Keratinocyte (primary cell): ENCODE results near the gene DDX5. TPM values are rescaled to one million over a fixed set of nuclear protein-coding genes. Genes with fewer than 3 reads are reported as not detected.

Source experiments
- DNase-seq: peaks from one replicate; pipeline ENCODE4 v3.0.0-alpha.2; 2011; ENCODE audit warnings: low read depth, missing footprints, low spot score
- FAIRE-seq: peaks from 2 replicates; lab custom pipeline; 2011; peaks lifted over from hg19 to GRCh38; lab: Jason Lieb, UNC
- H2AFZ ChIP-seq: 2 replicates; pipeline ENCODE4 v1.6.0; 2012; ENCODE audit warnings: low read length, control low read depth, inconsistent platforms; ENCODE audit not compliant: control insufficient read depth
- H3K27ac ChIP-seq: 2 replicates; pipeline ENCODE4 v1.5.1; 2011; ENCODE audit warnings: low read length; ENCODE audit not compliant: control insufficient read depth, insufficient read depth
- H3K27me3 ChIP-seq: 3 replicates; pipeline ENCODE4 v1.6.0; 2011; ENCODE audit warnings: low read length; ENCODE audit not compliant: control insufficient read depth, insufficient read depth; ENCODE audit errors: extremely low read depth
- H3K36me3 ChIP-seq, 2 experiments: 2 replicates in 1 of 2; 3 replicates in 1 of 2; pipeline ENCODE4 v1.5.1; 2011; ENCODE audit warnings: low read length in 2 of 2, mild to moderate bottlenecking in 1 of 2; ENCODE audit not compliant: control insufficient read depth in 2 of 2, insufficient read depth in 2 of 2; ENCODE audit errors: extremely low read depth in 1 of 2
- H3K4me1 ChIP-seq: 3 replicates; pipeline ENCODE4 v1.5.1; 2011; ENCODE audit warnings: low read length; ENCODE audit not compliant: control insufficient read depth, insufficient read depth; ENCODE audit errors: extremely low read depth
- H3K4me2 ChIP-seq: 3 replicates; pipeline ENCODE4 v1.6.0; 2011; ENCODE audit warnings: low read depth, low read length; ENCODE audit not compliant: control insufficient read depth, insufficient read depth; ENCODE audit errors: extremely low read depth
- H3K4me3 ChIP-seq, 3 experiments: fragments of 200-600 bp in 1 of 3; sonication (generic) in 1 of 3; 2 replicates in 2 of 3; 3 replicates in 1 of 3; pipeline ENCODE4 v1.5.1; 2011 to 2016; ENCODE audit warnings: low read length in 3 of 3, mild to moderate bottlenecking in 3 of 3, control low read depth in 2 of 3, inconsistent platforms in 1 of 3, low read depth in 1 of 3, mixed read lengths in 1 of 3, mixed run types in 1 of 3, moderate library complexity in 1 of 3; ENCODE audit not compliant: control insufficient read depth in 2 of 3, insufficient read depth in 2 of 3; ENCODE audit errors: extremely low read depth in 1 of 3
- H3K79me2 ChIP-seq: 2 replicates; pipeline ENCODE4 v1.6.0; 2012; ENCODE audit warnings: low read length; ENCODE audit not compliant: control insufficient read depth, insufficient read depth
- H3K9ac ChIP-seq: 3 replicates; pipeline ENCODE4 v1.6.0; 2011; ENCODE audit warnings: low read length; ENCODE audit not compliant: control insufficient read depth, insufficient read depth; ENCODE audit errors: extremely low read depth
- H3K9me1 ChIP-seq: 3 replicates; pipeline ENCODE4 v1.6.0; 2011; ENCODE audit warnings: low read length; ENCODE audit not compliant: control insufficient read depth, insufficient read depth; ENCODE audit errors: extremely low read depth
- H3K9me3 ChIP-seq: 2 replicates; pipeline ENCODE4 v1.5.1; 2012; ENCODE audit warnings: low read depth, low read length; ENCODE audit not compliant: control insufficient read depth
- H4K20me1 ChIP-seq: 3 replicates; pipeline ENCODE4 v1.6.0; 2011; ENCODE audit warnings: low read length; ENCODE audit not compliant: control insufficient read depth, insufficient read depth; ENCODE audit errors: extremely low read depth
- EZH2 ChIP-seq: IDR thresholded peaks from one replicate; pipeline ENCODE4 v1.6.1; 2012; ENCODE audit warnings: inconsistent platforms, mild to moderate bottlenecking, low read length, moderate library complexity
- dilution Hi-C: fragments of 300-500 bp; cut with MboI; formaldehyde crosslinking; loops from one replicate; pipeline ENCODE4 v1.7.0; 2020; ENCODE audit warnings: low sequenced_read_pairs; ENCODE audit not compliant: extremely low pct_ligation_motif_present
- polyA plus RNA-seq, 5 experiments: library from polyadenylated mRNA; depleted of rRNA in 3 of 5; stranded (reverse) in 3 of 5; stranded (forward) in 1 of 5; unstranded in 1 of 5; fragments of >200 nt; gene quantifications; 1 replicate in 1 of 5; 2 replicates in 3 of 5; 3 replicates in 1 of 5; pipeline versions ENCODE4 v1.2.1 to v1.2.3, GENCODE V29; 2011 to 2012; ENCODE audit warnings: missing spikeins in 2 of 5, low read depth in 1 of 5, low replicate concordance in 1 of 5
- TF ChIP-seq, protein P1 (sequence below), 3 experiments: IDR thresholded peaks in 1 of 3; conservative IDR thresholded peaks in 1 of 3; optimal IDR thresholded peaks in 1 of 3; 2 replicates in 2 of 3; 3 replicates in 1 of 3; pipeline versions ENCODE3 to v1.5.1; 2011; ENCODE audit warnings: low read length in 3 of 3, mild to moderate bottlenecking in 3 of 3, moderate library complexity in 2 of 3, control low read depth in 1 of 3, inconsistent platforms in 1 of 3; ENCODE audit not compliant: insufficient read depth in 2 of 3; ENCODE audit errors: extremely low read depth in 1 of 3

DDX5 gene
- polyA plus RNA-seq, 1 donor (not counting 4 experiments of a cell fraction or from before 2014, with no cell fraction given), result 793 TPM

DNA sequence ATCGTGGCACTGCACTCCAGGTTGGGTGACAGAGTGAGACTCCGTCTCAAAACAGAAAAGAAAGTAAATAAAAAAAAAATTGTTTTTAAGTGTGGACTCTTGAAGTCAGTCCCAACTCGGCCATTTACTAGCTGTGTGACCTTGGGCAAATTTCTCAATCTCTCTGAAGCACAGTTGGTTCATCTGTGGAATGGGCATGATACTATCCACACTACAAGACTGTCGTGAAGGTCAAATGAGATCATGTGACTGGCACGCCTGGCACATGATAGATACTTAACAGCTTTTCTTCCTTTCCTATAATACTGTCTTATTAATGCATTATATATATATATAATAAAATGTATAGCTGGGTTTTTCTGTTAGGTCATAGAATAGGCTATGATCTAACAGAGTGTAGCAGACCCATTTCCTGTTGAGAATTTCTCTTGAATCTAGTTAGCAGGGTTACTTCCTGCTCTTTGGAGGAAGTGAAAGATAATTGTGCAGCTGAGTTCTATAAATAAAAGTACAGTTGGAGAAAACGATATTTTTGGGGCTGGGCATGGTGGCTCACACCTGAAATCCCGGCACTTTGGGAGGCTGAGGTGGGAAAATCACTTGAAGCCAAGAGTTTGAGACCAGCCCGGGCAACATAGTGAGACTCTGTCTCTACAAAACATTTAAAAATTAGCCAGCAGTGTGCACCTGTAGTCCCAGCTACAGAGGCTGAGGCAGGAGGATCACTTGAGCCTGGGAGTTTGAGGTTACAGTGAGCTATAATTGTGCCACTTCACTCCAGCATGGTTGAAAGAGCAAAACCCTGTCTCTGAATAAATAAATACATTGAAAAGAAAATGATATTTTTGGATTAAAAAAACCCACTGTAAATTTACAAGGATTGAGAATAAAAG, 49.9 kb downstream of the DDX5 start:
- no peak for TF ChIP-seq EZH2
- TF ChIP-seq, protein P1, sequence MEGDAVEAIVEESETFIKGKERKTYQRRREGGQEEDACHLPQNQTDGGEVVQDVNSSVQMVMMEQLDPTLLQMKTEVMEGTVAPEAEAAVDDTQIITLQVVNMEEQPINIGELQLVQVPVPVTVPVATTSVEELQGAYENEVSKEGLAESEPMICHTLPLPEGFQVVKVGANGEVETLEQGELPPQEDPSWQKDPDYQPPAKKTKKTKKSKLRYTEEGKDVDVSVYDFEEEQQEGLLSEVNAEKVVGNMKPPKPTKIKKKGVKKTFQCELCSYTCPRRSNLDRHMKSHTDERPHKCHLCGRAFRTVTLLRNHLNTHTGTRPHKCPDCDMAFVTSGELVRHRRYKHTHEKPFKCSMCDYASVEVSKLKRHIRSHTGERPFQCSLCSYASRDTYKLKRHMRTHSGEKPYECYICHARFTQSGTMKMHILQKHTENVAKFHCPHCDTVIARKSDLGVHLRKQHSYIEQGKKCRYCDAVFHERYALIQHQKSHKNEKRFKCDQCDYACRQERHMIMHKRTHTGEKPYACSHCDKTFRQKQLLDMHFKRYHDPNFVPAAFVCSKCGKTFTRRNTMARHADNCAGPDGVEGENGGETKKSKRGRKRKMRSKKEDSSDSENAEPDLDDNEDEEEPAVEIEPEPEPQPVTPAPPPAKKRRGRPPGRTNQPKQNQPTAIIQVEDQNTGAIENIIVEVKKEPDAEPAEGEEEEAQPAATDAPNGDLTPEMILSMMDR (optimal IDR thresholded peaks at IDR 0.05 in 1 of 3, IDR thresholded peaks at IDR 0.05 in 1 of 3, conservative IDR thresholded peaks at IDR 0.05 in 1 of 3; ENCODE audit: extremely low read depth in 1 of 3, insufficient read depth in 2 of 3, low read length in 3 of 3), result no peak
- Histone ChIP-seq H3K9me1 (no peaks in the 10 kb centered on the region), H3K36me3 (no peaks in the 10 kb centered on the region), H3K27ac (no peak overlapping the region), H3K9ac (no peak overlapping the region), H2AFZ (no peak overlapping the region), H3K4me3 (no peak overlapping the region), H3K4me1 (no peaks in the 10 kb centered on the region), H3K79me2 (no peaks in the 10 kb centered on the region), H3K4me2 (no peak overlapping the region), H4K20me1 (no peaks in the 10 kb centered on the region), H3K27me3 (no peaks in the 10 kb centered on the region), H3K9me3 (no peaks in the 10 kb centered on the region)
- dilution Hi-C loops, result no loop called here
- FAIRE-seq (no peak), DNase-seq (no peak)

DNA sequence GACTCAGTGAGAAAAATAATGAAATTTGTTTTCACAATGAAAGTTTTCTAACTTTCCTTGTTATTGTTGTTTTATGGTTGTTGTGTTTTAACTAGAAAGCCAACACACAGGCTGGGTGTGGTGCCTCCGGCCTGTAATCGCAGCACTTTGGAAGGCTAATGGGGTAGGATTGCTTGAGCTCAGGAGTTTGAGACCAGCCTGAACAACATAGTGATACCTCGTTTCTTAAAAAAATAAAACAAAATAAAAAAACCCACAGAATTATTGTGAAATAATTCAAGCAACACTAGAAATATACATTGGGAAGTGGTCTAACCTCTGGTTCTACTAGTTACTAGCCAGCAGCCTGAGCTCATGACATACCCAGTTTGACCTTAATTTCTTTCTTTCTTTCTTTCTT, 56.5 kb downstream of the DDX5 start:
- Histone ChIP-seq H3K4me3 (no peak overlapping the region), H3K79me2 (no peaks in the 10 kb centered on the region), H4K20me1 (no peaks in the 10 kb centered on the region), H3K36me3 (no peaks in the 10 kb centered on the region), H3K4me1 (no peaks in the 10 kb centered on the region), H2AFZ (no peak overlapping the region), H3K9me1 (no peaks in the 10 kb centered on the region), H3K27ac (no peak overlapping the region), H3K4me2 (no peak overlapping the region), H3K9ac (no peak overlapping the region), H3K9me3 (no peaks in the 10 kb centered on the region), H3K27me3 (no peaks in the 10 kb centered on the region)
- TF ChIP-seq, protein P1 (optimal IDR thresholded peaks at IDR 0.05 in 1 of 3, IDR thresholded peaks at IDR 0.05 in 1 of 3, conservative IDR thresholded peaks at IDR 0.05 in 1 of 3; ENCODE audit: extremely low read depth in 1 of 3, insufficient read depth in 2 of 3, low read length in 3 of 3), result no peak
- no peak for TF ChIP-seq EZH2
- dilution Hi-C loops, result no loop called here
- FAIRE-seq (no peak), DNase-seq (no peak)
